Measurements from ENCODE around the gene NEUROG2. TPM values are rescaled to one million over a fixed set of nuclear protein-coding genes. Genes with fewer than 3 reads are reported as not detected.

Gene NEUROG2
- total and polyA plus RNA-seq, 2 of the 8 experiments (the other 6 are each of a cell fraction or from before 2014, with no cell fraction given): 0.03 TPM; not detected in 1

GRCh38 chr4:112552668-112553067 is 36.7 kb upstream of the NEUROG2 start:
- 90% methylated on average over 2 of the region's 2 CpGs; no CpG with 5 or more reads in 1 of the 2 experiments for WGBS, 2 experiments (ENCODE audit: extremely low coverage in 1 of 2, insufficient coverage in 1 of 2, insufficient read length in 1 of 2, insufficient replicate concordance in 2 of 2, low coverage in 1 of 2, low lambda C conversion rate in 2 of 2, missing lambda C conversion rate in 1 of 2)
- Histone ChIP-seq H4K91ac (replicated peaks; ENCODE audit: insufficient read length, low read length) (no peak overlapping the region), H3K18ac (ENCODE audit: extremely low read depth, low read length) (no peak overlapping the region), H3K14ac (ENCODE audit: insufficient read length) (no peak overlapping the region), H3K4me1 (replicated peaks in 1 of 4; ENCODE audit: control insufficient read depth in 3 of 4, insufficient read depth in 4 of 4, low read length in 3 of 4) (peaks cover 0 to 3% (median 0%) of the 10 kb centered on the region in 4 experiments; a peak in 1 of 7 replicates), H3K36me3 (ENCODE audit: control insufficient read depth in 2 of 4, insufficient read depth in 4 of 4, low read length in 3 of 4) (peaks cover 0 to 8% (median 4%) of the 10 kb centered on the region in 4 experiments; a peak in 4 of 8 replicates), H3K27ac (ENCODE audit: low read depth, low read length) (no peak overlapping the region), H4K5ac (ENCODE audit: insufficient read length, low read depth, low read length) (no peak overlapping the region), H2BK15ac (ENCODE audit: low read length) (no peak overlapping the region), H4K8ac (ENCODE audit: extremely low read depth, insufficient read depth, low read length) (no peak overlapping the region), H3K56ac (replicated peaks; ENCODE audit: insufficient read length, low read depth, low read length) (no peak overlapping the region), H3K23me2 (ENCODE audit: low read depth, low read length) (no peaks in the 10 kb centered on the region), H3K9me3 (ENCODE audit: insufficient read depth in 2 of 2, low read depth in 1 of 2, low read length in 1 of 2) (no peaks in the 10 kb centered on the region), H4K20me1 (replicated peaks in 1 of 2; ENCODE audit: control insufficient read depth in 1 of 2, insufficient read depth in 2 of 2, low read length in 2 of 2) (no peaks in the 10 kb centered on the region), H2BK5ac (ENCODE audit: low read depth, low read length) (no peak overlapping the region), H2BK20ac (ENCODE audit: low read length) (no peak overlapping the region), H3K4me3 (ENCODE audit: extremely low read depth in 1 of 4, insufficient read depth in 2 of 4, low read depth in 3 of 4, low read length in 4 of 4) (no peak overlapping the region), H3K79me1 (ENCODE audit: low read depth, low read length) (no peaks in the 10 kb centered on the region), H3K4ac (replicated peaks; ENCODE audit: insufficient read length, low read depth, low read length) (no peak overlapping the region), H3K23ac (ENCODE audit: insufficient read length) (no peak overlapping the region), H2BK120ac (replicated peaks; ENCODE audit: low read depth, low read length) (no peak overlapping the region), H3K79me2 (ENCODE audit: control insufficient read depth in 1 of 2, insufficient read depth in 2 of 2, low read length in 2 of 2) (no peaks in the 10 kb centered on the region), H2AFZ (ENCODE audit: low read length) (no peak overlapping the region), H2BK12ac (ENCODE audit: low read depth, low read length) (no peak overlapping the region), H3K4me2 (ENCODE audit: insufficient read depth in 1 of 2, low read depth in 2 of 2, low read length in 2 of 2) (no peak overlapping the region), H3K27me3 (replicated peaks in 1 of 4; ENCODE audit: control insufficient read depth in 3 of 4, extremely low read depth in 1 of 4, insufficient read depth in 3 of 4, low read length in 3 of 4) (no peaks in the 10 kb centered on the region), H3K9ac (replicated peaks in 1 of 4; ENCODE audit: extremely low read depth in 1 of 4, low read depth in 3 of 4, low read length in 3 of 4) (no peak overlapping the region), H2AK5ac (ENCODE audit: low read depth, low read length) (no peak overlapping the region)
- ChIA-PET POLR2A (ENCODE audit: partially characterized antibody) (no interaction called here), CTCF (ENCODE audit: partially characterized antibody) (interaction anchor here (0.9 to 2.5 kb wide), 5 partner anchors 9 to 31 kb away, joined by 3 to 5 read pairs (median 3); no protein-coding TSS in a partner anchor)
- DNase-seq (ENCODE audit: low read depth in 1 of 2, low spot score in 2 of 2): no peak
- no peak for FAIRE-seq
- no peak for TF ChIP-seq SRF (IDR thresholded peaks at IDR 0.05; ENCODE audit: low read depth, low read length)
- TF ChIP-seq ATF3 (IDR thresholded peaks at IDR 0.05; ENCODE audit: insufficient read depth, low read depth, low read length): no peak
- TF ChIP-seq SAP30 (IDR thresholded peaks at IDR 0.05; ENCODE audit: insufficient read depth, insufficient replicate concordance, low read length): no peak
- no peak for TF ChIP-seq CBX5 (IDR thresholded peaks at IDR 0.05; ENCODE audit: low read depth, low read length)
- no peak for TF ChIP-seq MAX (IDR thresholded peaks at IDR 0.05)
- no peak for TF ChIP-seq YY1 (IDR thresholded peaks at IDR 0.05; ENCODE audit: low read depth, low read length)
- no peak for TF ChIP-seq RXRA (IDR thresholded peaks at IDR 0.05; ENCODE audit: insufficient read depth, low read depth, low read length)
- TF ChIP-seq SIRT6 (IDR thresholded peaks at IDR 0.05; ENCODE audit: low read length): no peak
- no peak for TF ChIP-seq BACH1 (IDR thresholded peaks at IDR 0.05; ENCODE audit: low read length)
- no peak for TF ChIP-seq GTF2F1 (IDR thresholded peaks at IDR 0.05; ENCODE audit: borderline replicate concordance, low read depth, low read length)
- no peak for TF ChIP-seq SIX5 (IDR thresholded peaks at IDR 0.05; ENCODE audit: low read depth, low read length)
- no peak for TF ChIP-seq JUN (IDR thresholded peaks at IDR 0.05; ENCODE audit: low read depth, low read length)
- no peak for TF ChIP-seq KDM5A (IDR thresholded peaks at IDR 0.05; ENCODE audit: low read length)
- no peak for TF ChIP-seq EP300 (IDR thresholded peaks at IDR 0.05; ENCODE audit: borderline replicate concordance in 1 of 2, low read depth in 2 of 2, low read length in 2 of 2)

Data from H1 (cell line).